Measurements from ENCODE around the gene DDX42. TPM values are rescaled to one million over a fixed set of nuclear protein-coding genes. Genes with fewer than 3 reads are reported as not detected.

The DDX42 gene
- total and polyA plus RNA-seq, 2 experiments from 2014 or later: 37.2 to 52.6 TPM

DNA sequence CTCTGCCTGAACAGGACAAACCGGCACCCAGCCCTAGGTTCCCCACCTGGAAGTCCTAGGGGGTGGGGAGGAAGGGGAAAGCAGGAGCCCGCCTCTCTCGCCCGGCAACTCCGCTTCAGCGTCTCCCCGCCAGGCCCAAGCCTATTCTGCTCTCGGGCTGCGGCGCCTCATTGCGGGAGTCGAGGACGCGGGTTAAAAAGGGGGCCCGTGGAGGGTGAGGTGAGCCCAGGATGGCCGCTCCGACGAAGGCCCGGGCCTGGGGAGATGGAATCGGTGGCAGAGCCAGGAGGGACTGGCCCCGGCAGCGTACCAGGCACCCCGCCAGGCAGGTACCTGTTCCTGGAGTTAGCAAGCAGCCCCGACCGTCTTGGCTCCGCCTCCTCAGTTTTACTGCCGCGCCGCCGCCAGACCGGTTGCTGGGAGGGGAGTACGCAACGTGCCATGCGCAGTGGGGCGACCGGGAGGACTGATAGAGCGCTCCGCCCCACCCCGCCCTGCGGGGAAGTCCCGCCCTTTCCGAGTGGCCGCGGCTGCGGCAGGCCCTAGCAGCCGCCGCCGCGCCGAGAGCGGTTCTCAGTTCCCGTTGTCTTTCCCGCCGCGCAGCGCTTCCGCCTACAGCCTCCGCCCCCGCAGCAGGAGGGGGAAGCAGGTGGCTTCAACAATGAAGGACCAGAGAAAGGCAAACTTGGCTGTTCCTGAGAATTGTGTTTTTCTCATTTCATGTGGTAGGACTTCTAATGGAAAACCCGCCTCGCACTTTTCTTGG, 32.4 kb upstream of the DDX42 start, which contains the start of gene STRADA:
Gene STRADA (minus strand): TSS at position 392 of the 766 bp plus-strand sequence. CDS start 13,430 bp downstream, outside the sequence.
- H3K27ac ChIP-seq: peak within 1 kb of the TSS; percentile 70
- H3K9me3 ChIP-seq (ENCODE audit: low read depth): no peaks in the 10 kb centered on the region
- peaks cover 6% of the 10 kb centered on the region for H3K4me1 ChIP-seq (ENCODE audit: insufficient read depth)
- H3K9me2 ChIP-seq (ENCODE audit: insufficient read depth): no peaks in the 10 kb centered on the region
- H3K4me2 ChIP-seq (ENCODE audit: unreplicated experiment): peak within 1 kb of the TSS; percentile 96
- no peaks in the 10 kb centered on the region for H4K20me1 ChIP-seq (ENCODE audit: insufficient read depth)
- peaks cover 11% of the 10 kb centered on the region for H3K36me3 ChIP-seq (ENCODE audit: low read depth)
- peak within 1 kb of the TSS; percentile 85 for H3K9ac ChIP-seq
- peaks cover 45% of the 10 kb centered on the region for H3K79me2 ChIP-seq (ENCODE audit: insufficient read depth)
- peak within 1 kb of the TSS; percentile 95 for H2AFZ ChIP-seq
- H3K27me3 ChIP-seq (replicated peaks; ENCODE audit: insufficient read depth): no peaks in the 10 kb centered on the region
- H3K4me3 ChIP-seq: peak within 1 kb of the TSS; percentile 92
- DNase-seq: peak; percentile 99
- peaks cover 45% of the 10 kb centered on the region for H3F3A ChIP-seq (ENCODE audit: insufficient read depth)
- TF ChIP-seq EZH2 (IDR thresholded peaks at IDR 0.05; ENCODE audit: insufficient read depth, poor library complexity, severe bottlenecking) (no peak), EZH2phosphoT487 (IDR thresholded peaks at IDR 0.05; ENCODE audit: insufficient read depth, low read depth) (no peak)
- in situ Hi-C loops (cut with MboI): no loop called here
- WGBS, 2 experiments (ENCODE audit: low coverage in 1 of 2, low lambda C conversion rate in 2 of 2, missing lambda C conversion rate in 2 of 2): 2% methylated on average over 51 of the region's 61 CpGs

DNA sequence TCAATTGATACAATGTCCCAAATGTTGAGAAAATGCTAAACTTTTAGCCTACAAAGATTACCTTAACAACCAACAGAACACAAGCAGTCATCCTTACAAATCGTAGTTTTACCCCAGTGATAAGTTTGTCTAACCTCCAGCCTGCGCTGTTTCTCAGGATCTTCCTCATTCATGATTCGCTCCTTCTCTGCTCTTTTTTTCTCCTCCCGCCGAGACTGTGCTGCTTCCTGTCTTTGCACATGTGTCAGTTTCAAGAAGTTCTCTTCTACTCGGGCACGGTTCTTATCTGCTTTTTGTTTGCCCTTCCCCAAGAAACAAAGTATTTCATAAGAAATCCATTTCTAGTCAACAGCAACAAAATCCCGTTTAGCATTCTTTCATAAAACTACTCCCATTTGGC, 22.2 kb upstream of the DDX42 start:
- no peaks in the 10 kb centered on the region for H3K9me2 ChIP-seq (ENCODE audit: insufficient read depth)
- 91 to 93% methylated on average over 8 of the region's 8 CpGs for WGBS, 2 experiments (ENCODE audit: low coverage in 1 of 2, low lambda C conversion rate in 2 of 2, missing lambda C conversion rate in 2 of 2)
- H3K27me3 ChIP-seq (replicated peaks; ENCODE audit: insufficient read depth): no peaks in the 10 kb centered on the region
- H3K9me3 ChIP-seq (ENCODE audit: low read depth): no peaks in the 10 kb centered on the region
- TF ChIP-seq EZH2phosphoT487 (IDR thresholded peaks at IDR 0.05; ENCODE audit: insufficient read depth, low read depth) (no peak), EZH2 (IDR thresholded peaks at IDR 0.05; ENCODE audit: insufficient read depth, poor library complexity, severe bottlenecking) (no peak)
- H3K4me1 ChIP-seq (ENCODE audit: insufficient read depth): no peaks in the 10 kb centered on the region
- in situ Hi-C loops (cut with MboI): no loop called here
- 0 out of 2 replicates have a peak, but pooled peaks cover 20% of the 10 kb centered on the region for H3K79me2 ChIP-seq (ENCODE audit: insufficient read depth)
- no peak for DNase-seq
- H3K4me3 ChIP-seq: no peak overlapping the region
- H3K9ac ChIP-seq: no peak overlapping the region
- H2AFZ ChIP-seq: no peak overlapping the region
- no peaks in the 10 kb centered on the region for H4K20me1 ChIP-seq (ENCODE audit: insufficient read depth)
- H3K4me2 ChIP-seq (ENCODE audit: unreplicated experiment): no peak overlapping the region
- H3F3A ChIP-seq (ENCODE audit: insufficient read depth): peaks cover 4% of the 10 kb centered on the region; the same call in 1 of the 2 replicates
- H3K36me3 ChIP-seq (ENCODE audit: low read depth): peaks cover 70% of the 10 kb centered on the region
- no peak overlapping the region for H3K27ac ChIP-seq

DNA sequence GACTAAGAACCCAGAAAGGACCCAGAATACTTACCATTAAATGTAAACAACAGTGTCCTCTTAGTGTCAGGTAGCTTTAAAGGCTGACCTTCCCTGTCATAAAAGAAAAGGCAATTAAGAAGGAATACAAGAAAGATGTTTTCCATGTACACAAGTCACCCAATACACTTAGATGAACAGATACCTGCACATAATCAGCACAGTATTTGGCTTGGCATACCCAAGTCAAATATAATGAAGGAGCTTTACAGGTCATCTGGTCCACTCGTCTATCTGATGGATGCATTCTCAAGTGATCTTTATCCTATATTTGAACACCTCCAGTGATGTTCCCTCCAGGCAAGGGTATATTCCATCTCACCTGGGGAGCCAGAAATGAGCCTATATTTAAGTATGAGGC, 21.3 kb upstream of the DDX42 start:
- TF ChIP-seq EZH2 (IDR thresholded peaks at IDR 0.05; ENCODE audit: insufficient read depth, poor library complexity, severe bottlenecking) (no peak), EZH2phosphoT487 (IDR thresholded peaks at IDR 0.05; ENCODE audit: insufficient read depth, low read depth) (no peak)
- no peak overlapping the region for H3K9ac ChIP-seq
- no peak for DNase-seq
- H3K36me3 ChIP-seq (ENCODE audit: low read depth): peaks cover 66% of the 10 kb centered on the region
- H3K79me2 ChIP-seq (ENCODE audit: insufficient read depth): 0 out of 2 replicates have a peak, but pooled peaks cover 23% of the 10 kb centered on the region
- H3K27me3 ChIP-seq (replicated peaks; ENCODE audit: insufficient read depth): no peaks in the 10 kb centered on the region
- no peaks in the 10 kb centered on the region for H4K20me1 ChIP-seq (ENCODE audit: insufficient read depth)
- H3K9me3 ChIP-seq (ENCODE audit: low read depth): no peaks in the 10 kb centered on the region
- 93 to 96% methylated on average over 1 of the region's 1 CpG for WGBS, 2 experiments (ENCODE audit: low coverage in 1 of 2, low lambda C conversion rate in 2 of 2, missing lambda C conversion rate in 2 of 2)
- no peaks in the 10 kb centered on the region for H3K9me2 ChIP-seq (ENCODE audit: insufficient read depth)
- no peaks in the 10 kb centered on the region for H3K4me1 ChIP-seq (ENCODE audit: insufficient read depth)
- no peak overlapping the region for H3K27ac ChIP-seq
- no peak overlapping the region for H3K4me3 ChIP-seq
- in situ Hi-C loops (cut with MboI): no loop called here
- H3F3A ChIP-seq (ENCODE audit: insufficient read depth): peaks cover under 1% of the 10 kb centered on the region; the same call in 1 of the 2 replicates
- H3K4me2 ChIP-seq (ENCODE audit: unreplicated experiment): no peak overlapping the region
- H2AFZ ChIP-seq: no peak overlapping the region

DNA sequence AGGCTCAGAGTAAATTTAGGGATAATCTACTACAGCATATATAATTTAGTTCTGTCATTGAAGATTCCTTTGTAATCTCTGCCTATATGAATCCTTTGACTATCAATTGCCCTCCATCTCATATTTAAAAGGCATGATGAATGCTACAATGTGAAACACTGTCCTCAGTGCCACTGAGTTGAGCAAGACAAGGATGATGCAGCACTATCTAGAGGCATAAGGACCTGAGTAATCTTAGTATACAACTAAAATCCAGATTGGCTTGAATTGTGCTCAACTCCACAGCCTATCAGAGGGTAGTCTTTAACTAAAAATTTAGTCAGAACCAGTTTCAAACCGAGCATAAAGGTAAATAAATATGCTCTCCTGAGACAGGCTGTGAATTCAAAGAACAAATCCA, 20.8 kb upstream of the DDX42 start:
- H3K9me3 ChIP-seq (ENCODE audit: low read depth): no peaks in the 10 kb centered on the region
- no peaks in the 10 kb centered on the region for H3K27me3 ChIP-seq (replicated peaks; ENCODE audit: insufficient read depth)
- WGBS, 2 experiments (ENCODE audit: low coverage in 1 of 2, low lambda C conversion rate in 2 of 2, missing lambda C conversion rate in 2 of 2): 100% methylated on average over 1 of the region's 1 CpG
- DNase-seq: peak; percentile 27
- no peaks in the 10 kb centered on the region for H3F3A ChIP-seq (ENCODE audit: insufficient read depth)
- no peaks in the 10 kb centered on the region for H3K9me2 ChIP-seq (ENCODE audit: insufficient read depth)
- in situ Hi-C loops (cut with MboI): no loop called here
- no peak overlapping the region for H3K27ac ChIP-seq
- 0 out of 2 replicates have a peak, but pooled peaks cover 26% of the 10 kb centered on the region for H3K79me2 ChIP-seq (ENCODE audit: insufficient read depth)
- TF ChIP-seq EZH2 (IDR thresholded peaks at IDR 0.05; ENCODE audit: insufficient read depth, poor library complexity, severe bottlenecking) (no peak), EZH2phosphoT487 (IDR thresholded peaks at IDR 0.05; ENCODE audit: insufficient read depth, low read depth) (no peak)
- H3K4me3 ChIP-seq: no peak overlapping the region
- H3K36me3 ChIP-seq (ENCODE audit: low read depth): peaks cover 71% of the 10 kb centered on the region
- H3K9ac ChIP-seq: no peak overlapping the region
- no peaks in the 10 kb centered on the region for H4K20me1 ChIP-seq (ENCODE audit: insufficient read depth)
- H3K4me1 ChIP-seq (ENCODE audit: insufficient read depth): no peaks in the 10 kb centered on the region
- no peak overlapping the region for H2AFZ ChIP-seq
- H3K4me2 ChIP-seq (ENCODE audit: unreplicated experiment): no peak overlapping the region

Measured in GM23248 (cell line).